ENCODE results near the gene CCDC81.

The CCDC81 gene

GRCh38 chr11:86442420-86442819, 67.7 kb downstream of the CCDC81 start:
- DNase-seq (ENCODE audit: low spot score) = no peak

- no peak for DNase-seq (ENCODE audit: low spot score)
These were observed 68.1 kb downstream of the CCDC81 start for GRCh38 chr11:86442827-86443226.

DNA sequence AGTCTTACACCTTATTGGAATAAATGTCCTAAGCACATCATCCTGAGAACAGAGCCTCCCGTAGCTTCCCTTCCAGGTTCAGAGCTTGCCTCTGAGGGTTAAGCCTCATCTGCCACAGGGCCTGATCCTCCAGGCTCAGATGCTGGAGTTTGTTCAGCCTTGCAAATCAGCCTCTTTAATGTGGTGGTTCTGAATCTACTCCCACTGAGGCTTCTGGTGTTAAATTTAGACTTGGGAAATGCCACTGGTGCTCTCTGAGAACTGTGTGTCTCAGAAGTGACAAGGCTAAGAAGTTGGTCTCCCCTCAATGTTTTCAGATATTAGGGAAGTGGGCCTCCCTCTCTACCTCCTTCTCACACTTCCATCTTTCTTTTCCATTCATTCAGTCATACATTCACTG, 68.7 kb downstream of the CCDC81 start:
- no peak for DNase-seq (ENCODE audit: low spot score)

DNA sequence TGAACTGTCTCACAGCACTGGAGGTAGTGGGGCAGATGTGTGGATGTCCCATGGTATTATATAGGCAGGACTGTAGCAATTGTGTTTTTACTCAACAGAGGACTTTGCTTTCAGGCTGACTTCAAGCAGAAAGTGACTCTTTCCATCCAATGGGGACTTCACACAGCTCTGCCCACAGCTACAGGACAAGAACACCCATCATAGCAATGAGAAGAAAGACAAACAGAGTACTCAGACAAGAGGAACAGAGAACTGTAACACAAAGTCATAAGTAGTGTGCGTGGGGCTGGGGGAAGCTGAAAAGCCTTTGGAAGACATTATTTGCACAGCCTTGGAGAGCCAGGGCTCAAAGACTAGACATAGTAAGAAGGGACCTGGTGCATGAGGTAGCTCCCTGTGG, 70.3 kb downstream of the CCDC81 start:
- DNase-seq (ENCODE audit: low spot score) = no peak

DNA sequence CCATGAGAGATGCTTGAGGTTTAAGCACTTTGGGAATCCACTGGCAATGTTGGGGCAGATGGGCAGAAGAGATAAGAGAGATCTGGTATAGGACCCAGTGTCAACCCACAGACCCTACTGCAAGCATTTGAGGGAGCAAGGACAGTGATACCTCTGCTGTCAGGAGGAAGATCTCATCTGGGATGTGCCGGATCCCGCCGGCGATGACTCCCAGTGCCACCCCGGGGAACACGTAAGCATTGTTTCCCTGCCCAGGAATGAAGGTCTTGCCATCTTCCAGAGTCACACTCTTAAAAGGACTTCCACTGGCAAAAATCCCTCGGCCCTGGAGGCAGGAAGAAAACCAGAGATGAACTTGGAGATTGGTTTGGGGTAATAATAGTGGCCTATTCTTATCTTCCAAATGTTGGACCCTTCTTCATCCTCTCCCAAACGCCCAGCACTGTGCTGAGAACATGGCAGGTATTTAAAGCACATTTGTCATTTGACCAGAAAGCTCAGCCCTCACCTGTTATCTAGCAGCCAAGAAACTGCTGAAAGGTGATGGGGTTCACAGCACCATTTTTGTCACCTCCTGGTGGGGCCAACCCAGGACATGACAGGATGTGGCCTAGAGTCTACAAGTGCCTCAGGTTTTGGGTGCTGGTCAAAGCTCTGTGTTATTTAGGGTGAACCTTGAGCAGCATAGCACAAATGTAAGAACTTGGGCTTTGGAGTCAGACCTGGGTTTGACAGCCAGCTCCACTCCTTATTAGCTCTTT, 71.7 kb downstream of the CCDC81 start:
- no peak for DNase-seq (ENCODE audit: low spot score)

- DNase-seq (ENCODE audit: low spot score) = no peak
These were observed 72.2 kb downstream of the CCDC81 start for GRCh38 chr11:86446924-86447285.

DNA sequence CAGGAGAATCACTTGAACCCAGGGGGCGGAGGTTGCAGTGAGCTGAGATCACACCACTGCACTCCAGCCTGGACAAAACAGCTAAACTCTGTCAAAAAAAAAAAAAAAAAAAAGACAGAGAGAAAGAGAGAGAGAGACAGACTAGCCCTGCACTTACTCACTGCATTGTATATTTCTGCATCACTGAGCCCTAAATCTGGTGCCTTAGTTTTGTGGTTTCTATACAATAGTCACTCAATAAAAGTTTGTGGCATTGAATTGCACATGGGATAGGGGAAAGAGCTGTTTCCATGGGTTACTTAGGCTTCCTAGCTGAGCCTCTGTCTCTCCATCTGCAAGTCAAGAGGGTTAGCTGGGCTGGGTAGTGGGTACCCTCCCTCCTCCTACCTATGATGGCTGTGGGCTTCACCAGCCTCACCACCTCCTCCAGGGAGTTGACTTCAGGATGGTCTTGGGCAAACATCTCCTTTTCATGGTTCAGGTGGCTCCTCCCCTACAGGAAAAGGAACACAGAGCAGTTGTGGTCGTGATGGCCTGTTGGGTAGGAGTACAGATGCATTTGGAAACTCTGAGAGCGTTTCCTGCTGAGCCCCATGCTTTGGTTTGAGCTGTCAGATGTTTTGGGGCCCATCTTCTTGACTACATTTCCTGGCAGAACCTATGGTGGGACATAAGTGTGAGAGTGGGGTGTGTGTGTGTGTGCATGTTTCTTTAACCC, 73.2 kb downstream of the CCDC81 start:
- DNase-seq (ENCODE audit: low spot score) = peak; percentile 35

DNA sequence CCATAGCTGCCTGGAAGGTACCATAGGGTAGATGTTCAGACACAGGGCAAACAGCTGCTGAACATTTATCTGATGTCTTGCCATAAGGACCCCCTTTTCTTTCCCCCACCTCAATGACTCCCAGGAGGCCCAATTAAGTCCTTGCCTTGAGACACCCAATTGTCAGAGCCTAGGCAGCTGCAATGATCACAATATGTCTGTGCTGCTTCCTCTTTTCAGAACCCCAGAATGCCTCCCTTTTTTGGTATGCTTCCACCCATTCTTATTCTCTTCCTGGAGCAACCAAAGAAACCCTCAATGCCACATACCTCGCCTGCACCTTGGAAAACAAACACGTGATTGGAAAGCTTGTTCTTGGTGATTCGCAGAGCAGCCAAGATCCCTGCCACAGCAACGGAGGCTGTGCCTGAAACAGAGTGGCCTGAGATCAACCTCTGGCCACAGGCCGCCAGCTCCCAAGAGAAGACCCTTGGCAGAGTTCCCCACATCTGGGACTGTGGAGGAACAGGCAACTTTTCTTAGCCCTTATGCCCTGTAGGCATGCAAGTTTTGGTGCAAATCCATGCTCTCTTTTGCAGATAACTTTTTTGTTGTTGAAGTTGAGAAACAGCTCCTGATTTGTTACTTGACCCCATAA, 75.4 kb downstream of the CCDC81 start:
- DNase-seq (ENCODE audit: low spot score) = no peak

- no peak for DNase-seq (ENCODE audit: low spot score)
These were observed 78.8 kb downstream of the CCDC81 start for GRCh38 chr11:86453290-86454030.

GRCh38 chr11:86456075-86456939, 81.6 kb downstream of the CCDC81 start:
- peak; percentile 87 for DNase-seq (ENCODE audit: low spot score)

DNA sequence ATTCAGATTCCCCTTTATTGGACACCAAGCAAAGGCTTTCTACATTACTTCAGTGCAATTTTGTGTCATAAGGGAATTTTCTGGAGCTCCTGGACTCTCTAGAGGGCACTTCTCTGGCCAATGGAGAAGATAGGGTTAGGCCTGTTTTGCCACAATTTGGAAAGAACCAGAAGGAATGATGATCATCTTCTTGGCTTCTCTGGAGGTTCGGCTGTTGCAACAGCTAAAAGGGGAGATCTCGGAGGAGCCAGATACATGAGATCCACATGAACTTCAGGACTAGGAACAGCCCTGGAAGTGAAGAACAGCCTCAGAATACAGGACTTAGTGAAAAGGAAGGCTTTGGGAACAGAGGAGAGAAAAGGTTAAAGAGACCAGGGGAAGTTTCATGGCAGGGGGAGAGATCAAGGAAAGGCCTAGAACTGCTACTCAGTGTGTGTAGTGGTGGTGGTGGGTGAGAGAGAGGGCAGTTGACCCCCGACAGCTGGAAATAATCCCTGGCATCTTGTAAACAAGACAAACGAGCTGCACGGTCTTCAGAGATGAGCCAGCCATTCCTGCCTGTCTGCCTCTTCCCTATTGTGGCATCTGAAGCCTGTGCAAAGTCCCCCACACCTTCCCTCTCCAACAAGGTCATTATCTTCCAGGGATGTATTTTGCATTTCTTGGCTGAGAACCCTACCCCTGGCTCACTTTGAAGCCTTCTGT, 83.8 kb downstream of the CCDC81 start:
- no peak for DNase-seq (ENCODE audit: low spot score)

- DNase-seq (ENCODE audit: low spot score) = no peak
These were observed 84.3 kb downstream of the CCDC81 start for GRCh38 chr11:86459002-86459385.

GRCh38 chr11:86459682-86460460, 85.2 kb downstream of the CCDC81 start:
- DNase-seq (ENCODE audit: low spot score) = no peak

- DNase-seq (ENCODE audit: low spot score) = no peak
These were observed 86.0 kb downstream of the CCDC81 start for GRCh38 chr11:86460461-86461385.

DNA sequence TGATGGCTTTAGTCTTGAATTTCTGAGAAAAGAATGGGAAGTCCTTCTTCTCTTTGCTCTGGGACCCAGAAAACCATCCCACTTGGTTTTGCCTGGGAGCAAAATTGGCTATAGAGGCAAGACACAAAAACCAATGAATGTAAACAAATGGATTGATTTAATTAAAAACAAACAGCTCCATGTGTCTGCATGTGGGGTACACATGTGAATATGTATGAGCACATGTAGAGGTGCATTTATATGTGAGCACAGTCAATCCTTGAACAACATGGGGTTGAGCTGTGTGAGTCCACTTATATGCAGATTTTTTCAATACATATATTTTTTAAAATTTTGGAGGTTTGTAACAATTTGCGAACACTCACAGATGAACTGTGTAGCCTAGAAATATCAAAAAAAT, 87.2 kb downstream of the CCDC81 start:
- no peak for DNase-seq (ENCODE audit: low spot score)

- DNase-seq (ENCODE audit: low spot score) = no peak
These were observed 88.4 kb downstream of the CCDC81 start for GRCh38 chr11:86463120-86463519.

- no peak for DNase-seq (ENCODE audit: low spot score)
These were observed 89.3 kb downstream of the CCDC81 start for GRCh38 chr11:86463955-86464354.

DNA sequence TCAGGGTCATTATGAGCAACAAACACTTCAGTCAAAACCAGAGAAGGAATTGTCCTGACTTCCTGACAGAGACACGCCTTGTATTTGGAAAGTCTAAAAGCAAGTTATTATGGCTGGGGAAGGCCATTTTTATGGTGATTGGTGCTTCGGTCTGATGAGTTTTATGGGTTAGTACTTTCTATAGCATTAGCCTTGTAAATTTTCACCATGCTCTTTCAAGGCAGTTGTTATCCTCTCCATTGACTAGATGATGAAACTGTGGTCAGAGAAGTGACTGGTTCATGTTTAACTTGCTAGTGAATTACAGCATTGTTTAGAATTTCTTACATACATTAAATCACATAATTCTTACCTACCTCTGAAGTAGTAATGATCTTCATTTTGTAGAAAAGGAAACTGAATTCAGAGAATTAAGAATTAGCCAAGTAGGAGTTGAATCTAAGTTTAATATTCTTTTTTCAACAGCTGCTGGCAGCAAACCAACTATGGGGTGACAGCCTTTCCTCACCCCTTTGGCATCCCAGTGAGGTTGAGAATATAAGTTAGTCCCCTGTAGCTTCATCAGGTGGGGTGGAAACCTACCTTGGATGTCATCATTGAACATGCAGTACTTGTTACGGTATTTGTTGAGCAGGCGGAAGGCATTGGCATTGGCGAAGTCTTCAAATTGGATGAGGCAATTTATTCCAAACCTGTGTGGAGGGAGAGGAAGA, 90.0 kb downstream of the CCDC81 start:
- no peak for DNase-seq (ENCODE audit: low spot score)

All from activated CD4-positive, alpha-beta T cell treated with anti-CD3 and anti-CD28 coated beads, Interleukin-2, Interleukin-4, amounts not matched to agents 100 ng/mL and 50 ng/mL, durations not matched to agents 16 hours and 8 hours (primary cell).